CD4-positive, alpha-beta T cell treated with Interleukin-1 beta for 1 hour (primary cell): Measurements from ENCODE around the gene WWOX.

ENCODE experiments used
- DNase-seq, 2 donors: peaks; one replicate each; pipeline ENCODE4 v3.0.0-alpha.2; 2020 to 2022

The WWOX gene

DNA sequence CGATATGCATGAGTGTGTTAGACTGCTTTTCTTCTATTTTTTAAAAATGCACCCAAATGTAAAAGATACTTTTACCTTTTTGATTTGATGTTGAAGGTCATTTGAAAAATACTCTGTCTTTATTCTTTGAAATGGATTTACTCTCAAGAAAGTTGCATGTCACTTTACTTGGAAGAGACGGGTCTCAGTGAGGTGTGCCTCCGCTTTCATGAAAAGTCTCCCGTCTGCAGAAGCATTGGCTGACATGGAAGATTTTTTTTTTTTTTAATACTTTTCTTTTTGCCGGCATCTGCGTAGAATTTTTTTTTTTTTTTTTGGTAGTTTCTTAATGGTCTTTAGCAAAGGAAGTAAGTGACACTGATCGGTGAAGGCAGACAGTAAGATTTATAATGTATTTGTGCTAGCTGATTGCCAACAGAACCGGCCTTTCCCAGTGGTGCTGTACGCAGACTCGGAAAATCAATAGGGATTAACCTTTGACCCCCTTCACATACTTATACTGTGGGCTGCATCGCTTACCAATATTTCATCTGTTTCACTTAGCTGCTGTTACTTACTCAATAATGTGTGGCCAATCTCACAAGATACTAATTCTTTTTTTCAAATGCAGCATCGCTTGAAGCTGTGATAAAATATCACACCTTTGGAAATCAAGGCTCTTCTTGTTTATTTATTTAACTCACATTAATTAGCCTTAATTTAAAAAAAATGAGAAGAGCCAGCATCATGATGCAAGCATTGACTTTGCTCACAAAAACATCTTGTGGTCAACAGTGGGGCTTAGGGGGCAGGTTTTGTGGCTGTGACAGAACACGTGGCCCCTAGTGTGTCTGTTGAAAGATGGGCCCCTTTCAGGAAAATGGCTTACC is 383.9 kb downstream of the WWOX start:
- no peak for DNase-seq

GRCh38 chr16:78484509-78485058 is 385.1 kb downstream of the WWOX start:
- DNase-seq: no peak

GRCh38 chr16:78485188-78485916 is 385.9 kb downstream of the WWOX start:
- no peak for DNase-seq

- no peak for DNase-seq
Measured at GRCh38 chr16:78485917-78486257, 386.4 kb downstream of the WWOX start.

- DNase-seq: no peak
Measured at GRCh38 chr16:78487471-78487870, 388.0 kb downstream of the WWOX start.

DNA sequence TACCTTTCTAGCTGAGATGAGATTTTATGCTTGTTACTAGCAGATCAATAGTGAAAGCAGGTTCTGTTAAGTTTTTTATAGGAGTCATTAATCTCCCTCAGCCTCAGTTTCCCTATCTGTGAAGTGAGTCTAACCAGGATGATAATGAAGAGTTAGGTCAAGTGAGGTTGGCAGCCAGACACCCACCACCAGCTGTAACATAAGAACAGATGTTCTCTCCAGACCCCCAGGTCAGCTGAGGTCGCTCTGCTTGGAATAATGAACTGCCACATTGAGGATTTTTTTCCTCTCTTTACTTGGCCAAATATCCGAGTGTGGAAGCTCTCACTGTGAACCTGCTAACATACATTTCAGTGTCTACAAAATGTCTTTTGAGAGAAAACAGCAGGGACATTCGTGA is 389.6 kb downstream of the WWOX start:
- no peak for DNase-seq

DNA sequence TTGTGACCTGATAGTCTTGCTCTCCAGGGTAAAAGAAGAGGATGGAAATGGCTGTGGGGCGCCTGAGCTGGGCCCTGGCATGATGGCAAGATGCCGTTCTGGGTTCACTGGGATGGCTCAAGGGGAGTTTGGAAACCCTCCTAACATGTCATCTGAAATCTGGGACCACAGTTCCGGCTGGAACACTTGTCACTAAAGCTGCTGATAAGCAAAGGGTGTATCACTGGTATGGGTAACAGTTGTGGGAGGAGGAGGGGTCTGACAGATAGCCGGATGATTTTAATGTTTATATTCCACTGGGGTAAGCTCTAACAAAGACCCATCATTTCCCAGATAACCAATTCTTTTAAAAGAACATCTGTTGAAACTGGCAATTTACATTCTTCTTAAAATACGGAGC is 390.2 kb downstream of the WWOX start:
- no peak for DNase-seq

DNA sequence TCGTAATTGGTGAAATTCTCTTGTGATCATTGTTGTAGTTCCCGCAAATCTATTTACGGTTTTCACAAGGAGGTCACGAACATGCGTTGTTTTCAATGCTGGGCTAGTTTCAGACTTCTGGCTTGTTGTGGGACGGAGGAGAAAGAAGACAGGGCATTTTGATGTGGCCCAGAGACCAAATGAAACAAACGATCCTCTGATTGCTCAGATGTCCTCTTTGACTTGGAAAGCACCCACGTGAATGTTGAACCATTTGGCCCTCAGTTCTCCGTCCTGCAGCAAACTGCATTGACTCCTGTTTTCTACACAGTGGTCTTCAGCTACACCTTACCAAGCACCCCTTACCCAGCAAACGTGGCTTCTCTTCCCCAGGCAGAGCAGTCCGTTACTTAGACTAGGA is 391.0 kb downstream of the WWOX start:
- no peak for DNase-seq

DNA sequence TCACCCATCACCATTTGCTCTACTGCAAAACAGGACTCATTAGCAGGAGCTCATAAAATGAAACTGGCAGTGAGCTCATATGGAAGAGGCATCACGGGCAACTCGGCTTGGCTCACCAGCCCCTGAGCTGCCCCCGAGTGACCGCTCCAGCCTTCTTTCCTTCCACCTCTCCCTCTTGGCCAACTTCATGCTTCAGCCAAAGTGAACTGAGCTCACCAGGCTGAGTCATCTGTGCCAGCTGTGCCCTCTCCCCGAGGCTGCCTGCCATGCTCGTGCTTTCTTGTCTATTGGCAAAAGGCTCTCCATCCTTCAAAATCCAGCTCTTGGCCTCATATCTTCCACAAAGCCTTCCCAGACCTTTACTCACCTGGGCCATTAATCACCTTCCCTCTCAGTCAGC is 391.4 kb downstream of the WWOX start:
- no peak for DNase-seq

DNA sequence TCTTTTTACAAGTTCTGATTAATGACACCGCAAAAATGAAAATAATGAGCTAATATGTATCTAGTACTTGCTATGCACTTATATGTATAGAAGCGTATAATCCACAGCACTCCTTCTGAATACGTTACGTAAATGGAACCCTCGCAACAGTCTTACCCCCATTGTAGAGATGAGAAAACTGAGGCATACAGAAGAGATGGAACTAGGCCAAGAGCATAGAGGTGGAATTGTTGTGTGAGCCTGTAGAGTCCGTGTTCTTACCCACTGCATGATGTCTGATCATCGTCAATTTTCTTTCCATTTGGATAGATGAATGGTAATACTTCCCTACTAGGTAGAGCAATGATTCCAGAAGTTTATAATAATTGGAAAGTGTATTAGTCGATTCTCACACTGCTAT is 394.1 kb downstream of the WWOX start:
- no peak for DNase-seq

GRCh38 chr16:78494105-78494504 is 394.7 kb downstream of the WWOX start:
- DNase-seq: no peak

DNA sequence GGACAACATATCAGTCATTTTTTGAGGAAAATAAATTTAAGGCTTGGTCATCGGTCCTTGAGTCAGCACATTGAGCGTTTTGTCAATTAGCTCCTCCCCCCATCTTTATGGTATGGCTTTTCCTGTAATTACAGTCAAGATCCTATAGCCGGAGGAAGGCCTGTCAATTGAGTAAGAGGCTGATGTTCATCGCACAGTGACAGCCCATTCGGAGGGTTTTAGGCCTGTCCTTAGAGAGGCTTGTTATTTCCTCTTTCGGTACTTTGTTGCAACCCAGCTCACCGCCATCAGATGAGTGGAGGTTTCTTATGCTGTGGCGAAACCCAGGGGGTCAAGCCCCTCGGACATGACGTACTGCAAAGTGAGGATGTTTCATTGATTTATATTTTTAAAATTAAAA is 395.2 kb downstream of the WWOX start:
- DNase-seq: no peak

DNA sequence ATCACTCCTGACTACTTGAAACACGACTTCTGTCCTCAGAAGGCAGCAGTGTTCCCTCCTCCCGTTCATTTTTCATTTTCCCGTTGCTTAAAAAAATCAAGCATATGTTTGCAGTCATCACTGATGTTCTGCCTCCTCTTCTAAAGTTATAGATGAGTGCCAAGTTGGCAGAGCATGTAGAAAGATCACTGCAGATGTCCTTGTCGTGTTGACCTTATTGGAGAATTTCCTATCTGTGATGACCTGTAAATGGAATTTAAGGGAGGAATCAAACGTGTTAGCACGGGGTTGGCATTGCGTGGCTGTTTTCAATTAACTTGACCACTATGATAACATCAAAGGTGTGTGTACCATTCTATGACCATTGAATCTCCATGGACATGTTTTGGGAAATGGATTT is 396.7 kb downstream of the WWOX start:
- DNase-seq: no peak

DNA sequence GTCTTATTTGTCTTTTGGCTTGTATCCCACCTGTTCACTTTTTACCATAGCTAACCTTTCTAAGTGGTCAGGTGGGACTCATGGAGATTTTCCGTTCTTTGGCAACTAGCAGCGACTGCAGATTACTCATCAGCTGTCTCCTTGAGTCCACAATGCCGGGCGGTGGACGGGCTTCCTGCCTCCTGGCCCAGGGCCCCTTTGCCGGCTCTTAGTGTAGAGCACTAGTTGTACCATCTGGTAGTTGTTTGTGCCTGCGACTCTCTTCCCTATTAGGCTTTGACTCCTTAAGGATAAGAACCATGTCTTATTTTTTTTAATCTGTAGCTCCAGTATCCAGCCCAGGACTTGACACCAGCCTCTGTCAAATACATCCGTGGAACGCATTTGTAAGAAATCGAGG is 399.9 kb downstream of the WWOX start:
- no peak for DNase-seq

GRCh38 chr16:78500659-78501270 is 401.3 kb downstream of the WWOX start:
- DNase-seq: no peak

DNA sequence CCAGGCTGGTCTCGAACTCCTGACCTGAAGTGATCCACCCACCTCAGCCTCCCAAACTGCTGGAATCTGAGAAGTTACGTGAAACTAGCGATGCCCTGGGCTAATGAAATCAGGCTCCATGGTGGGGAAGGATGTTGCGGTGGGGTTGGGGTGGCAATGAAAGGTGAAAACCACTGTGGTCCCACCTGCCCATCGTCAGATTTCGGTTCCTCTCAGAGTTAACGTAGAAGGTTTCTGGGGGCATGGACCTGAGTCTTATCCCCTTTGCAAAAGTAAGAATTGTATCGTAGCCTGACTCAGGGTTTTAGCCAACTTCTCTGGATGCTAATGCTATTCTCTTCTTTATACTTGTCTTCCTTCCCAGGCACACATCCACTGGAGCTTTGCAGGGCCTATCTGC is 402.3 kb downstream of the WWOX start:
- DNase-seq: no peak

GRCh38 chr16:78502812-78503350 is 403.4 kb downstream of the WWOX start:
- no peak for DNase-seq

DNA sequence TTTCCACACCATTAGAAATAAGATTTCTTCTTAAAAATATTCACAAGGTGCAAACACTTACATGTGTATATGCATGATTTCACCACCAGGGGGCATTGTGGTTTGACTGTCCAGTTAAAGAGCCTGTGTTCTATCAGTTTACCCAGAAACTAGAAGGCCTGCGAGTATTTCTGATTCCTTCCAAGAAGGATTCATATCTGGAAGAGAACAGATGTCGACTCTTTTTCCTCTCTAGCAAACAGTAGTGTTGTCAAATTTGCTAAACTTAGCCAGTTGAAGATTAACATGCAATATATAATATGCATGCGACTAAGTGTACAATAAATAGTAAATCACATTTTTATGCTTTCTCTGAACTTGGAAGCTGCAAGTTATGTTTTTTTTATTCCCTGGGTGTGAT is 404.1 kb downstream of the WWOX start:
- peak; percentile 13 to 60 for DNase-seq

GRCh38 chr16:78504401-78504851 is 405.0 kb downstream of the WWOX start:
- no peak for DNase-seq

GRCh38 chr16:78505036-78505435 is 405.6 kb downstream of the WWOX start:
- no peak for DNase-seq

DNA sequence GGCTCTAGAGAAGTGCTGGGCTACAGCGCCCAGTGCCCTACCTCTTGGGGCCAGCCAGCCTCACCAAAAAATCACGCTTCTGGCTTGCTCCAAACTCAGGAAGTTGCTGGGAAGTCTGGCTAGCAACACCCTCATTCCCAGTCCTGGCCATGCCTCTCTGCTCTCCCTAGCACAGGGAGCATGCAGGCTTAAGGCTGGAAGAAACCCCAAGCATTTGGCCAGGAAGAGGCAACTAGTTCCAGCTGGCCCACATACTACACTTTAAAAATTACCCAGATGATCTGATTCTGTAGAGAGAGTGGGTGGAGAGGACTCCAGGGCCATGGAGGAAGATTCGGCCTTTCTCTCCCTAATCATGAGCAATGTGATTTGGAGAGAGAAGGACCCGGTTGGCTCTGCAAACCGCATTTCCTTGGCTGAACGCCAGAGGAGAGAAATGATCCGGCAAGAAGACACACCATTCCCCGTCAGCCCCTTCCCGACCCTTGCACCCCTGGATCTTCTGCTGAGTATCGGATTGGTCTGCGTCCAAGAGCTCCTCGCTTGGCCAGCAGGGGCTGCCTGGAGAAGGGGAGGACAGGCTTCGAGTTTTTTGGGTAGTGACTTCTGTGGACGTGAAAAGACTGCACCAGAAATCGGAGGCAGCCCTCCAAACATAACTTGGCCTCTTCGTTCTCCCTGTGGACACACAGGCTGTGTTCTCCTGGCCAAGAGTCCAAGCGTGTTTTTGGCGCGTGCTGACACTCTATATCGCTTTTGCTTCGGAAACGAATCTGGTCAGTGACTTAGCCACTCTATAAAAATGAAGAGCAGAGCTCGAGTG is 406.3 kb downstream of the WWOX start:
- no peak for DNase-seq
